Stomach (tissue), 9 donors: ENCODE measurements around the gene TMEM178B. TPM values are rescaled to one million over a fixed set of nuclear protein-coding genes. Genes with fewer than 3 reads are reported as not detected.
"Not testable (repeated sequence)": the region's sequence is repeated elsewhere in the genome, so short reads cannot be mapped to it uniquely, and the experiment has no call there.

Experiments
- DNase-seq, 2 donors: peaks; one replicate each; pipeline versions ENCODE4 v3.0.0 to v3.0.0-alpha.2; 2013 to 2019
- H3K27ac ChIP-seq, 5 donors: fragments of 200-600 bp in 4 of 5; sonication (generic) in 4 of 5; one replicate each; pipeline ENCODE4 v1.5.1; 2013 to 2019; ENCODE audit warnings: mild to moderate bottlenecking in 1 of 5, moderate library complexity in 1 of 5
- H3K27me3 ChIP-seq, 3 donors: fragments of 200-600 bp; sonication (generic); one replicate each; pipeline ENCODE4 v1.5.1; 2017 to 2019; ENCODE audit warnings: mixed run types in 1 of 3
- H3K36me3 ChIP-seq, 4 donors: fragments of 200-600 bp; sonication (generic); 1 replicate in 3 of 4; 2 replicates in 1 of 4; pipeline ENCODE4 v1.5.1; 2016 to 2019
- H3K4me1 ChIP-seq, 4 donors: fragments of 200-600 bp; sonication (generic); one replicate each; pipeline ENCODE4 v1.5.1; 2016 to 2019
- H3K4me3 ChIP-seq, 4 donors: fragments of 200-600 bp; sonication (generic) in 3 of 4; one replicate each; pipeline ENCODE4 v1.5.1; 2016 to 2019; ENCODE audit warnings: mild to moderate bottlenecking in 1 of 4
- H3K9me3 ChIP-seq, 4 donors: fragments of 200-600 bp; sonication (generic); one replicate each; pipeline ENCODE4 v1.5.1; 2016 to 2019
- CTCF ChIP-seq, 7 experiments: fragments of 450-650 bp in 4 of 7; fragments of 200-600 bp in 3 of 7; sonication (generic) in 3 of 7; IDR thresholded peaks; one replicate each; pipeline ENCODE4 v1.5.1; 2016 to 2019; ENCODE audit warnings: antibody characterized with exemption in 7 of 7, control low read depth in 2 of 7, mild to moderate bottlenecking in 1 of 7
- EP300 ChIP-seq: sonication (generic); formaldehyde crosslinking; IDR thresholded peaks from one replicate; pipeline ENCODE4 v1.6.1; 2017; ENCODE audit warnings: antibody characterized with exemption
- POLR2A ChIP-seq, 4 donors: fragments of 450-650 bp; IDR thresholded peaks; one replicate each; pipeline ENCODE4 v1.6.1; 2016; ENCODE audit warnings: antibody characterized with exemption in 4 of 4, control low read depth in 2 of 4, mild to moderate bottlenecking in 1 of 4, moderate library complexity in 1 of 4
- POLR2AphosphoS5 ChIP-seq, 3 donors: sonication (generic); formaldehyde crosslinking; IDR thresholded peaks; one replicate each; pipeline ENCODE4 v1.6.1; 2016; ENCODE audit warnings: antibody characterized with exemption in 3 of 3
- WGBS, 5 donors: extraction: QIAGEN DNeasy Blood & Tissue Kit in 3 of 5; methylation state at CpG; one replicate each; pipeline versions ENCODE4 v1.1.5 to v1.1.7; 2013 to 2018; 5-methylcytosine and 5-hydroxymethylcytosine counted together
- intact Hi-C: fragments of 100-400 bp; cut with DNase I; formaldehyde crosslinking; loops from one replicate; pipeline ENCODE4 v1.15.1; 2023; ENCODE audit warnings: low total_unique reads
- polyA plus RNA-seq, 3 donors: library from polyadenylated mRNA; stranded (reverse); fragments of 200-250 nt; gene quantifications; one replicate each; pipeline ENCODE4 v1.2.3, GENCODE V29; 2013
- total RNA-seq, 5 donors: library from RNA; depleted of rRNA; stranded (reverse); fragments of >200 nt; gene quantifications; one replicate each; pipeline versions ENCODE4 v1.1.0 to v1.2.3, GENCODE V29; 2014 to 2016
- donor health status: healthy with polysubstance abuse.
- donor health status: Bipolar disorder and iron deficiency.
- donor health status: healthy.

TMEM178B gene
- total and polyA plus RNA-seq, 8 donors = under 0.01 to 1.7 (median 0.15) TPM; not detected in 3

- WGBS, 5 donors = 19 to 50% (median 35%) methylated on average over 2 of the region's 2 CpGs
- no peak overlapping the region for H3K27ac ChIP-seq
- no peak for DNase-seq
- H3K4me3 ChIP-seq = no peak overlapping the region
- H3K36me3 ChIP-seq = no peaks in the 10 kb centered on the region
- peaks cover 0 to 2% (median 0%) of the 10 kb centered on the region in 4 donors for H3K9me3 ChIP-seq
- TF ChIP-seq EP300 (no peak), POLR2A (IDR thresholded peaks at IDR 0.05) (no peak), CTCF (IDR thresholded peaks at IDR 0.05) (no peak), POLR2AphosphoS5 (IDR thresholded peaks at IDR 0.05) (no peak)
- H3K27me3 ChIP-seq = no peaks in the 10 kb centered on the region
- no peaks in the 10 kb centered on the region for H3K4me1 ChIP-seq
- intact Hi-C loops = no loop called here
Measured at GRCh38 chr7:141325275-141325674, 251.4 kb downstream of the TMEM178B start.

- peaks cover 0 to 4% (median 0%) of the 10 kb centered on the region in 4 donors for H3K9me3 ChIP-seq
- 41 to 71% (median 52%) methylated on average over 2 of the region's 2 CpGs for WGBS, 5 donors
- no peak overlapping the region for H3K4me3 ChIP-seq
- no peaks in the 10 kb centered on the region for H3K4me1 ChIP-seq
- H3K27me3 ChIP-seq = no peaks in the 10 kb centered on the region
- no peaks in the 10 kb centered on the region for H3K36me3 ChIP-seq
- DNase-seq = no peak
- intact Hi-C loops = no loop called here
- no peak for TF ChIP-seq EP300
- no peak for TF ChIP-seq POLR2A (IDR thresholded peaks at IDR 0.05)
- TF ChIP-seq CTCF (IDR thresholded peaks at IDR 0.05) = no peak
- no peak for TF ChIP-seq POLR2AphosphoS5 (IDR thresholded peaks at IDR 0.05)
- no peak overlapping the region for H3K27ac ChIP-seq
Measured at GRCh38 chr7:141328290-141328689, 254.4 kb downstream of the TMEM178B start.

GRCh38 chr7:141330285-141330684 lies 256.4 kb downstream of the TMEM178B start:
- H3K9me3 ChIP-seq, H3K27ac ChIP-seq, H3K27me3 ChIP-seq, H3K4me3 ChIP-seq, DNase-seq, H3K36me3 ChIP-seq, intact Hi-C loops, H3K4me1 ChIP-seq: not testable (repeated sequence)
- WGBS, 5 donors = 80 to 89% (median 85%) methylated on average over 2 of the region's 2 CpGs

GRCh38 chr7:141333459-141333858 lies 259.6 kb downstream of the TMEM178B start:
- Histone ChIP-seq H3K9me3 (peaks cover 0 to 4% (median 0%) of the 10 kb centered on the region in 4 donors), H3K4me3 (no peak overlapping the region), H3K27me3 (no peaks in the 10 kb centered on the region), H3K27ac (no peak overlapping the region), H3K36me3 (no peaks in the 10 kb centered on the region), H3K4me1 (no peaks in the 10 kb centered on the region)
- intact Hi-C loops = no loop called here
- DNase-seq = peak in 1 of 2 donors; percentile 35
- WGBS, 5 donors = 77 to 88% (median 80%) methylated on average over 4 of the region's 4 CpGs
- TF ChIP-seq CTCF (IDR thresholded peaks at IDR 0.05) (no peak), EP300 (no peak), POLR2A (IDR thresholded peaks at IDR 0.05) (no peak), POLR2AphosphoS5 (IDR thresholded peaks at IDR 0.05) (no peak)

- Histone ChIP-seq H3K27ac (no peak overlapping the region), H3K4me3 (no peak overlapping the region), H3K9me3 (peaks cover 0 to 6% (median 0%) of the 10 kb centered on the region in 4 donors), H3K36me3 (no peaks in the 10 kb centered on the region), H3K4me1 (no peaks in the 10 kb centered on the region), H3K27me3 (no peaks in the 10 kb centered on the region)
- WGBS, 5 donors = 84 to 97% (median 89%) methylated on average over 3 to 4 of the region's 4 CpGs
- intact Hi-C loops = no loop called here
- no peak for TF ChIP-seq EP300
- TF ChIP-seq POLR2A (IDR thresholded peaks at IDR 0.05) = no peak
- no peak for TF ChIP-seq CTCF (IDR thresholded peaks at IDR 0.05)
- TF ChIP-seq POLR2AphosphoS5 (IDR thresholded peaks at IDR 0.05) = no peak
- DNase-seq = no peak
Measured at GRCh38 chr7:141335164-141335563, 261.3 kb downstream of the TMEM178B start.
